ENCODE data around the gene DAZAP1.

The DAZAP1 gene

DNA sequence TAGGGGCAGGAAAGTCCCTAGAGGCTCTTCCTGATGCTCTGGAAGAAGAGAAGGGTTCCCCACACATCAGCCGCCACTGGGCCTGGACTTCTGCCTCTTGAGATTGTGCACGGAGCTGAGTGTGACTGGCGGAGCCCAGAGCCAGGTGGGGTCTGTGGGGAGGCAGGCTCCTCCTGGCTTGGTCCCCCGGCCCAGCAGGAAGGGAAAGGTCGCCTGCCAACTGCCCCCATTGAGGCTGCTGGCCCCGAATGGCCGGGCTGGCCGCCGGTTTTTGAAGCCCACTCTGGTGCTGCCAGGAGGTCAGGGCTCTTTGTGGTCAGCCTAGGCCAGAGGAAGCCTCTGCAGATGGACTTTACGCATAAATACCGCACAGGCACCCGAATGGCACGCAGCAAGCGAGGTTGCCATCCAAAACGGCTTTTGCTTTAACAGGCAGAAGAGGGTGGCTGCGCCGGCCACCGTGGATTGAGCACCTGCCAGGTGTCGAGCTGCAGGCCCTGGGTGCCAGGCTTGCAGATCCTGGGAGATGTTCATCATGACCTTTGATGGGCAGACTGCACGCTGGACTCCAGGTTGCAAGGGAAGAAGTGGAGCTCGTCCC, 5.0 kb downstream of the DAZAP1 start:
- TF ChIP-seq, protein P1, sequence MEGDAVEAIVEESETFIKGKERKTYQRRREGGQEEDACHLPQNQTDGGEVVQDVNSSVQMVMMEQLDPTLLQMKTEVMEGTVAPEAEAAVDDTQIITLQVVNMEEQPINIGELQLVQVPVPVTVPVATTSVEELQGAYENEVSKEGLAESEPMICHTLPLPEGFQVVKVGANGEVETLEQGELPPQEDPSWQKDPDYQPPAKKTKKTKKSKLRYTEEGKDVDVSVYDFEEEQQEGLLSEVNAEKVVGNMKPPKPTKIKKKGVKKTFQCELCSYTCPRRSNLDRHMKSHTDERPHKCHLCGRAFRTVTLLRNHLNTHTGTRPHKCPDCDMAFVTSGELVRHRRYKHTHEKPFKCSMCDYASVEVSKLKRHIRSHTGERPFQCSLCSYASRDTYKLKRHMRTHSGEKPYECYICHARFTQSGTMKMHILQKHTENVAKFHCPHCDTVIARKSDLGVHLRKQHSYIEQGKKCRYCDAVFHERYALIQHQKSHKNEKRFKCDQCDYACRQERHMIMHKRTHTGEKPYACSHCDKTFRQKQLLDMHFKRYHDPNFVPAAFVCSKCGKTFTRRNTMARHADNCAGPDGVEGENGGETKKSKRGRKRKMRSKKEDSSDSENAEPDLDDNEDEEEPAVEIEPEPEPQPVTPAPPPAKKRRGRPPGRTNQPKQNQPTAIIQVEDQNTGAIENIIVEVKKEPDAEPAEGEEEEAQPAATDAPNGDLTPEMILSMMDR (IDR thresholded peaks at IDR 0.05; ENCODE audit: control insufficient read depth, extremely low read depth, insufficient read depth) = no peak
- 0 out of 2 replicates have a peak overlapping the region, but pooled peaks have one; percentile 4 for H3K4me3 ChIP-seq (ENCODE audit: low read depth, low read length)
- no peak for DNase-seq (ENCODE audit: low read depth)

DNA sequence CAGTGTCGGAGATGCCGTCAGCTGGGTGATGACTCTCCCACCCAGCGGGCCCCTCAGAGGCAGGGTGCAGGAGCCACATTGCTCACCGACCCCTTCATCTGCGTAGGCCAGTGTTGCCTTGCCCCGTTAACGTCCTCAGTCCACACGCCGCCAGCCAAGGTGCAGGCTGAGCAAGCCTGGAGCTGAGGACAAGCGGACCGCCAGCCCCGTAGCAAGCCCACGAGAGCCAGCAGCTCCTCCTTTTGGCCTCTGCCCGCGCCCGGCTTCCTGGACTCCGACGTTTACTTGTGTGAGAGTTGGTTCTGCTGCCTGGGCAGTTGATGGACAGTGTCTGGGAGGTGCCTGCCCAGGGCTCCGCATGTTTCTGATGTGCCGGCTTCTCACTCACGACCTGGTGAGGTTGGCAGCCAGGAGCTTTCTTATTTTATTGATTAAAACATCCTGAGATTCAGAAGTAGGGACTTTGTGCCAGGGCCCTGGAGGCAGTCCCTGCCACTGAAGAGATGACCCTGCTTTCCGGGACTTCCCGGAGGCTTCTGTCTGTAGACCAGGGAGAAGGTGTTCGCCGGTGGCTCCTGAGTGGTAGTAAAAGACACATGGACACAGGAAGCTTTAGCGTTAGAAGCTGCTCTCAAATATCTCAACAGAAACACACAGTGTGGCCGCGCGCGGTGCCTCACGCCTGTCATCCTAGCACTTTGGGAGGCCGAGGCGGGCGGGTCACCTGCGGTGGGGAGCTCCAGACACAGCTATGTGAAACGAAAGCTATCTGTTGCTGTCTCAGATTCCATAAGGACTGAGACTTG, 5.8 kb downstream of the DAZAP1 start:
- H3K4me3 ChIP-seq (ENCODE audit: low read depth, low read length) = no peak overlapping the region
- DNase-seq (ENCODE audit: low read depth) = no peak
- TF ChIP-seq, protein P1 (IDR thresholded peaks at IDR 0.05; ENCODE audit: control insufficient read depth, extremely low read depth, insufficient read depth) = no peak

DNA sequence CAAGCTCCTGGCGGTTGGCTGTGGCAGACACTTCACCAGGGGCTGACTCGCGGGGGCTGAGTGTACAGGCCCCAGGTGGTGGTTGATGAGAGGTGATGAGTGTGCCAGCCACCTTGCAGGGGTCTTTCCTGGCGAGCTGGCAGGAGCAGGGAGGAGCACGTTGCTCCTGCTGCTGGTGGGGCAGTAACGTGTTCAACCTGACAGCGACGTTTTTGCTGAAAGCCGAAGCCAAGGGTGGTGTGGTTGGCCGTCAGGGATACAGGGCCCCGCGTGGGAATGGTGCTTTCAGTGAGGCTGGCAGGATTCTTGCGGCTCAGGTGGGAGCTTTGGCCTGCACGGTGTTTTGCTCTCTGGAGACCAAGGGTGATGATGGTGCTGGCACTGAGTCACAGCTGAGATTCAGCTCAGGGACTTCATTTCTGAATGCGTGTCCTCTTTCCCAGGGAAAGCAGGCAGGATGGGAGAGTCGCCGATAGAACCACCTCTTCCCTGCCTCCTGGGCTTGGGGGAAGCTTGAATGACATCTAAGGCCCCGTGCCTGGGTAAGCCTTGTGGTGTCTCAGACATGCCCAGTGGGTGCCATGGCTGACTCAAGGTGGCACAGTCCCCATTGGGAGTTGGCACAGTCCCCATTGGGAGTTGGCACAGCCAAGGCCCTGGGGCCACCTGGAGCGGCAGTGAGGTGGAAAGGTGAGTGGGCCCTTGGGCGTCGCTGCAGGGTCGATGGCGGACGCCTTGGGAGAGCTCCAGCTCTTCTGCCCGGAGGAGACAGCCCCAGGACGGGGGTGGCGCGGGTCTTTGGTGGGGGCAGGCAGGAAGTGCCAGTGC, 8.8 kb downstream of the DAZAP1 start:
- peak overlapping the region; percentile 40 for H3K4me3 ChIP-seq (ENCODE audit: low read depth, low read length)
- DNase-seq (ENCODE audit: low read depth) = no peak

DNA sequence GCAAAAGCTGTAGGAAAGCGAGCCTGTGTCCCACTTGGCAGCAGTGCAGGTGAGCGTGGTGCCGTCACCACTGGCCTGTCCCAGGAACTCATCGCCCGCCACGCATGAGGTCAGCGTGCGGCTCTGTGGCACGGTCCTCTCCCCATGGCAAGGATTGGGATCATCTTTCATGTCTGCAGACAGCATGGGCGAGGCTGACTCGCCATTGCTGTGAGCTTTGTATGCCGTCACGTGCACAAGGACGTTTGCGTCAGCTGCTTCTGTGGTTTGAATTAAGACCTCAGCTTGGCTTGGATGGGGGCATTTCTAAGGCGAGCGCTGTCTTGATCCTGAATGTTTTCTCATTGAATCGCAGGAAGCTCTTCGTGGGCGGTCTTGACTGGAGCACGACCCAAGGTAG, 9.8 kb downstream of the DAZAP1 start:
- no peak for DNase-seq (ENCODE audit: low read depth)

More for the DNA sequence above, 8.8 kb downstream of the DAZAP1 start:
- TF ChIP-seq, protein P1 (IDR thresholded peaks at IDR 0.05; ENCODE audit: control insufficient read depth, extremely low read depth, insufficient read depth) = no peak

DNA sequence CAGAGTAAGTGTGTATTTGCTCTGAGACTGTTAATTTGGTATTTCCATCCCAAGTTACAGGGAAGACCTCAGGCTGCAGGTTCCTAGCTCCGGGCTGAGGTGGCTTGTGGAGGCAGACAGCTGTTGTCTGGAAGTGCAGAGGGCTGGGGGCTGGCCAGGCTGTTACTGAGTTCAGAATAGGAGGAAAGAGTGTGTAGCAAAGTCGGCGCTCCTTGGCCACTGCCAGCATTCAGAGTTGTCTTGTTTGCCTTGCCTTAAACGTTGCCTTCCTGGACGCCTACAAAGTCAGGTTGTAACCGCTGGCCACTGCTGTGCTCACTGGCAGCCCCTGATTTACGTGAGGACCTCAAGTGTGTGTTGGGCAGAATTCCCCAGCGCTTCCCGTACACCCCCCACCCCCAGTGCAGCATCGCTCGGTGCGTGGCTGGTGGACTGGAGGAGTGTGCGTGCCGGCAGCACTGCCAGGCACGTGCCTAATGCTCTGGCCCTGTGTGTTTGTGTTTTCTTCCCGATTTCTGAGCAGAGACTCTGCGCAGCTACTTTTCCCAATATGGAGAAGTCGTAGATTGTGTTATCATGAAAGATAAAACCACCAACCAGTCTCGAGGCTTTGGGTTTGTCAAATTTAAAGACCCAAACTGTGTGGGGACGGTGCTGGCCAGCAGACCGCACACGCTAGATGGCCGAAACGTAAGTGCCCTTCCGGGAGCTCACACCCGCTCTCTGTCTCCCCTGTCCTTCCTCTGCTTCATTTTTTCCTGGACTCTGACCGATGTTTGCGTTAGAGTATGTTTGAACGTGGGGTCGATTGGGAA, 10.5 kb downstream of the DAZAP1 start:
- TF ChIP-seq, protein P1 (IDR thresholded peaks at IDR 0.05; ENCODE audit: control insufficient read depth, extremely low read depth, insufficient read depth) = no peak
- H3K4me3 ChIP-seq (ENCODE audit: low read depth, low read length) = no peak overlapping the region
- DNase-seq (ENCODE audit: low read depth) = no peak

More for the DNA sequence above, 9.8 kb downstream of the DAZAP1 start:
- no peak overlapping the region for H3K4me3 ChIP-seq (ENCODE audit: low read depth, low read length)
- TF ChIP-seq, protein P1 (IDR thresholded peaks at IDR 0.05; ENCODE audit: control insufficient read depth, extremely low read depth, insufficient read depth) = no peak

DNA sequence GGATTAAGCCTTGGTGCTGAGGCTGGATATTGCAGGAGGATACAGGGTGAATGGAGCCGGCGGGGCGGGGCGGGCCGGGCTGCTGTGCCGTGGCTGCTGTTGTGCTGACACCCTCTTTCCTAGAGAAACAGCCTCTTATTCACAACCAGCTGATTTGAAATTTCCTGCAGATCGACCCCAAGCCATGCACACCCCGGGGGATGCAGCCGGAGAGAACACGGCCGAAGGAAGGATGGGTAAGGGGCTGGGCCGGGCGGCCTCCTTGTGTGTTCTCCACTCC, 11.1 kb downstream of the DAZAP1 start:
- H3K4me3 ChIP-seq (ENCODE audit: low read depth, low read length) = no peak overlapping the region
- TF ChIP-seq, protein P1 (IDR thresholded peaks at IDR 0.05; ENCODE audit: control insufficient read depth, extremely low read depth, insufficient read depth) = no peak
- no peak for DNase-seq (ENCODE audit: low read depth)

Measured in LNCaP clone FGC (cell line).